Thyroid gland (tissue), 4 donors: Measurements from ENCODE around the gene WBP11.

Source experiments
- CTCF ChIP-seq, 6 experiments: fragments of 200-600 bp in 3 of 6; fragments of 450-650 bp in 3 of 6; sonication (generic) in 3 of 6; IDR thresholded peaks; one replicate each; pipeline ENCODE4 v1.5.1; 2016 to 2019; ENCODE audit warnings: antibody characterized with exemption in 6 of 6, mild to moderate bottlenecking in 2 of 6, inconsistent platforms in 1 of 6, moderate library complexity in 1 of 6
- POLR2A ChIP-seq, 2 donors: fragments of 450-650 bp; IDR thresholded peaks; one replicate each; pipeline ENCODE4 v1.6.1; 2017; ENCODE audit warnings: antibody characterized with exemption in 2 of 2, mild to moderate bottlenecking in 2 of 2, moderate library complexity in 1 of 2

- TF ChIP-seq CTCF (IDR thresholded peaks at IDR 0.05) (no peak), POLR2A (IDR thresholded peaks at IDR 0.05) (no peak)
Observed at GRCh38 chr12:14833952-14834351, 30.7 kb upstream of the WBP11 start.
